AG09309 (cell line): ENCODE data around the gene FGF19.

Experiments
- DNase-seq: peaks from one replicate; pipeline ENCODE4 v3.0.0-alpha.2; 2010; ENCODE audit warnings: low read depth
- H3K4me3 ChIP-seq: 2 replicates; pipeline ENCODE4 v1.5.1; 2011; ENCODE audit warnings: mild to moderate bottlenecking, low read depth, low read length, moderate library complexity; ENCODE audit not compliant: control insufficient read depth
- TF ChIP-seq, protein P1 (sequence below): IDR thresholded peaks from 2 replicates; pipeline ENCODE4 v1.5.1; 2011; ENCODE audit warnings: mild to moderate bottlenecking, low read depth, low read length, inconsistent platforms; ENCODE audit not compliant: insufficient read depth, control insufficient read depth; ENCODE audit errors: missing control alignments

The FGF19 gene

DNA sequence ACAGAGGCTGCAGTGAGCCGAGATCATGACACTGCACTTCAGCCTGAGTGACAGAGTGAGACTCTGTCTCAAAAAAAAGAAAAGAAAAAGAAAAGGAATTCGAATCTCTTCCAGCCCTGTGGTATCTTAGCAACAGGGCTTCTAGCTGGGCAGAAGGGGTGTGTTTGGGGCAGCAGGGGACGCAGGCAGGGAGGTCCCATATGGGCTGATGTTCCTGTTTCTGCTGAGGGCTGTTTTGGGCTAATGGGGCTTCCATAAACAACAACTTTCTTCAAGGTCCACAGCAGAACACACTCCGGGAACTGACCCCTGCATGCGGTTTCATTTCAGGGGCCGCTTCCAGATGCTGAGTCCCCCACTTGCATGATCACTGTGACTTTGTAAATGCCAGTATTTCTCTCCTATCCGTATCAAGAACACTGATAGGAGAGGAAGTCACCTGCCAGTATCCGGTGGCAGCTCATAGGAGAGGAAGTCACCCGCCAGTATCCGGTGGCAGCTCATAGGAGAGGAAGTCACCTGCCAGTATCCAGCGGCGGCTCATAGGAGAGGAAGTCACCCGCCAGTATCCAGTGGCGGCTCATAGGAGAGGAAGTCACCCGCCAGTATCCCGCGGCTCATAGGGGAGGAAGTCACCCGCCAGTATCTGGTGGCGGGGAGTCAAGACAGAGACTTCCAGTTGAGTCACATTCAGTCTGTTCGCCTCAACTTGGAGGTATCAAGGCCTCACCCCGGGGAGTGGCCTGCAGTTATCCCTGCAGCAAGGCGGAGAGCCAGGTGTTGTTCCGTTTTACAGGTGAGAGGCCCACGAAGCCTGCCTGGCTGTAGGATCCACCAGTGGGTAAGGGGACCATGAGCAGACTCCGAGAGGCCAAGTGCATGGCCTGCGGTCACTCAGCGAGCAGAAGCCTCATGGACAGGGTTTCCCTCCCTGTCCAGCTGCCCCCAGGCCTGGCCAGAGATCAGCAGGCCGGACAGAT, 8.3 kb upstream of the FGF19 start:
- TF ChIP-seq, protein P1, sequence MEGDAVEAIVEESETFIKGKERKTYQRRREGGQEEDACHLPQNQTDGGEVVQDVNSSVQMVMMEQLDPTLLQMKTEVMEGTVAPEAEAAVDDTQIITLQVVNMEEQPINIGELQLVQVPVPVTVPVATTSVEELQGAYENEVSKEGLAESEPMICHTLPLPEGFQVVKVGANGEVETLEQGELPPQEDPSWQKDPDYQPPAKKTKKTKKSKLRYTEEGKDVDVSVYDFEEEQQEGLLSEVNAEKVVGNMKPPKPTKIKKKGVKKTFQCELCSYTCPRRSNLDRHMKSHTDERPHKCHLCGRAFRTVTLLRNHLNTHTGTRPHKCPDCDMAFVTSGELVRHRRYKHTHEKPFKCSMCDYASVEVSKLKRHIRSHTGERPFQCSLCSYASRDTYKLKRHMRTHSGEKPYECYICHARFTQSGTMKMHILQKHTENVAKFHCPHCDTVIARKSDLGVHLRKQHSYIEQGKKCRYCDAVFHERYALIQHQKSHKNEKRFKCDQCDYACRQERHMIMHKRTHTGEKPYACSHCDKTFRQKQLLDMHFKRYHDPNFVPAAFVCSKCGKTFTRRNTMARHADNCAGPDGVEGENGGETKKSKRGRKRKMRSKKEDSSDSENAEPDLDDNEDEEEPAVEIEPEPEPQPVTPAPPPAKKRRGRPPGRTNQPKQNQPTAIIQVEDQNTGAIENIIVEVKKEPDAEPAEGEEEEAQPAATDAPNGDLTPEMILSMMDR = no peak
- H3K4me3 ChIP-seq = no peak overlapping the region
- DNase-seq = no peak

DNA sequence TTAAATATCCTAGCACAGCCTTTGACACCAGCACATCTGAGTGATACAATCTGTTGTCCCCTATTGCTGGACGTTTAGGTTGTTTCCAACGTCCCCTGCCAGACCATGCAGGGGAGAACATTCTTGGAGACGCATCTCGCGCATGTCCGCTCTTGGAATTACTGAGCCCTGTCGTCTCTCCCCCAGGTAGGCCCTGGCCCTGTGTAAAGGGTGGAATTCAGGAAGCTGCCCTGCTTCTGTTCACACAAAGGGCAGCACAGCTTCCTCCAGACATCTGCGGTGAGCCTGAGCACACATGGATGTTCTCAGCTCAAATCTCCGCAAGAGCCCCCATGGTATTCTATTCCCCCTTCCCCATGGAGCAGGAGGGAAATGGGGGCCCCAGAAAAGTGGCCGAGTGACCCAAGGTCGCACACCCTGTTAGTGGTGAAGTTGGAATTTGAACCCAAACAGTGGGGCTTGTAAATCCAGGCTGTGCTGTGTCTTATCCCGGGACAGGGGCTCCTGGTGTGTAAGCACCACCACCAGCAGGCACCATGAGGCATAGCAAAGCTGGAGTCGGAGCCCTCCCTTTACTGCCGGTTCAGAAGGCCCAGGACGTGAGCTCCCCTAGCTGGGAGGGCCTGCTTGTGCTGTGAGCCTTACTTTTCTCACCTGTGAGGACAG, 5.0 kb upstream of the FGF19 start:
- TF ChIP-seq, protein P1 = no peak
- no peak for DNase-seq
- no peak overlapping the region for H3K4me3 ChIP-seq

DNA sequence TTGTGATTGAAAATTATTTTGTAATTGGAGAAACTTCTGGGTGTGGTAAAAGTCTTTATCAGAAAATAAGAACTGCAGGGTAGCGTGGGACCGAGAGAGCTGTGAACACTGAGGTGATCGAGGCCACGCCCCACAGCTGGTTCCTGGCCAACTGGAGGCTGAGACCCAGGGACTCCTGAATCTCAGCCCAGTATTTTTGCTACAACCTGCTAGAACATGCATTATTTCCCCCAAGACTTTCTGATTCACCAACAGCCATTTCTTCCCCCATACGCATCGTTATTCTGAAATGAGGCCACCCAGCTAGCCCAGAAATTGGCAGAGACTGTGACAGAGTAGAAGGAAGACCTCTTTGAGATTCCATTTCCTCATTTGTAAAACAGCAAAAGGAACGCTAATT, 3.4 kb upstream of the FGF19 start:
- TF ChIP-seq, protein P1 = no peak
- no peak for DNase-seq
- H3K4me3 ChIP-seq = no peak overlapping the region

DNA sequence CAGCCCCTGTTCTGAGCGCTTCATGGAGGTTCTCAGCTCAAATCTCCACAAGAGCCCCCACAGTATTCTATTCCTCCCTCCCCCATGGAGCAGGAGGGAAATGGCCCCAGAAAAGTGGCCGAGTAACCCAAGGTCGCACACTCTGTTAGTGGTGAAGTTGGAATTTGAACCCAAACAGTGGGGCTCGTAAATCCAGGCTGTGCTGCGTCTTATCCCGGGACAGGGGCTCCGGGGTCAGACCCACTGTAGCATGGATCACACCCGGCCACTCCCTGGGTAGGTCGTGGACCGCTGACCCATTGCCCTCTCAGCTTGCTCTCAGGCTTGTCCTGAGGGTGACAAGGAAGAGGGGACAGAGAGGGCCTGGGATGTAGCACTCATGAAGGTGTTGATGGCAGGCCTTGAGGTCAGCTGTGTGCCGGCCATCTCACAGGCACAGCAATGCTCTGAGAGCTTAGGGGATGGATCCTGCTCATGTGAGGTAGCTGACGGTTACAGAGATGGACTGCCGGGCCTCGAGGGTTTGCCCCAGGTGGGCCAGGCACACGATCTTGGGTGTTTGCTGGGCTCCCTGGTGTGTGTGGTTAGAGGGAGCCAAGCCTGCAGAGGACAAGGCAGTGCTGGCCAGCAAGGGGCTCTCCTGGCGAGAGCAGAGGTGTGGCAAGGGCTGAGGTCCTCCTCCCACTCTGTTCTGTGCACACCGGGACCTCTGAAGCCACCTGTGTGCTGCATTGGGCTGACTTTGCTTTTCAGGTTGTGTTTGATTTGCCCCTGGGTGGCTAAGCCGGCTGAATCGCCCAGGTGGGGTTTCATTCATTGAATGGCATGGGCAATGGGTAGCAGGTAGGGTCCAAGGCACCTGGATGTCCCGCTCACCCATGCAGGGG, 2.3 kb upstream of the FGF19 start:
- TF ChIP-seq, protein P1 = no peak
- no peak for DNase-seq
- H3K4me3 ChIP-seq = no peak overlapping the region

DNA sequence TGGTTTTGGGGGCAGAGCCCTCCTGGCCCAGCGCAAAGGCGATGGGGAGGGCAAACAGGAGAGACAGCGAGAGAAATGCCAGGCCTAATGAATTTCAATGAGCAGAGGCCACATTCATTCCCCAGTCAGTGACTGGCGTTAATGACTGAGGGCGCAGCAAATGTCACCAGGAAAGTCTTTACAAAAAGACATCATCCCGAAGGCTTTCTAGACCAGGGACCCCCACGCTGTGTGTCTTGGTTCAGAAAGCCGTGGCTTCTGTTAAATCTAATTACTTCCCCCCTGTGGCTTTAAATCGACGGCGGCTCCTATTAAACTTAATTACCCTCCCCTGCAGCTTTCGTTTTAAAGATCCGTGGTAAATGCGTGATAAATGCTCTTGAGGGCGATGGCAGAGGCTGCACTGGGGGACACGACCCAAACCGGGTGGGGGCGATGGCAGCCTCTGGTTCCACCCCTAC, 1.6 kb upstream of the FGF19 start:
- DNase-seq = no peak
- H3K4me3 ChIP-seq = no peak overlapping the region
- TF ChIP-seq, protein P1 = no peak
